Activated CD8-positive, alpha-beta memory T cell treated with anti-CD3 and anti-CD28 coated beads, Interleukin-2, amount 50 U/mL, for 4 hours (primary cell): ENCODE measurements around the gene SLC22A17.
A peak's percentile ranks its signal among the peaks of the same experiment; 100 is the strongest.
"Not testable (repeated sequence)": the region's sequence is repeated elsewhere in the genome, so short reads cannot be mapped to it uniquely, and the experiment has no call there.

Experiments used
- DNase-seq: peaks from one replicate; pipeline ENCODE4 v3.0.0-alpha.2; 2020

Gene SLC22A17

DNA sequence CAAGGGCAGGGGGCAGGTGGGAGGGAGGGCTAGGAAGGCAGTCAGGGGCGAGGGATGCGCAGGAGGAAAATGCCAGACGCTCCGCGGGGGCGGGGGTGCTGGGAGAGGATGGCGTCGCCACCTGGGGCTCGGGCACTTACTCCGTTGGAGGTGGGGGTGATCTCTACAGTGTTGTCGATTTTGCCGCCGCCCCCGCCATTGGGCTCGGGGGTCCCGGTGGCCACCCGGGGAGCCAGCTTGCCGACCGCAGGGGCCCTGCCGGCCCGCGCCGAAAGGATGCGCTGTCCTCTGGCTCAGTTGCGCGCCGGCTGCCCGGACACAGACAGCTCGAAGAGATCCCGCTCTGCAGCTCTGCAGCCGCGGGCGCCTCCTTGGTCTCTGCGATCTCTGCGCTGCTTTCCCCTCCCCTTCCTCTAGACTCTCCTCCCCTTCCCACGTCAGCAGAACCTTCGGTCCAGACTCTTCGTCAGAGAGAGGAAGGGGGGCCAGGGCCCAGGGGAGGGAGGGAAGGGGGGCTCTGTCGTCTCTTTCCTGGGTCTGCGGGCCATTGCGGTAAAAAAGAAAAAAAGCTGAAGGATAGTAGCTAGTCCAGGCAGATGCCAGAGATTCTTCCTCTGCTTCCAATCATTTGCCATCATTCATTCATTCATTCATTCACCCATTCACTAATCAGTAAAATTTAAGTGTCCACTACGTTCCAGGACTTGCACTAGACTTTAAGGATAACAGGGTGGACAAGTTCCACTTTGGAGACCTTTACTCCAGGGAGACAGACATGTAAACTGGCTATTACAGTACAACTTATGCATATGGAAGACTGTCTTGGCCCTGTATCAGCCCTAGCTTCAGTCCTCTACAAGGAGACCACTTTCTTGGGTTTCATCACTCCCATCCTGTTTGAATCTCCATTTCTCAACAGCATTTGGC lies at the start of gene SLC22A17:
TSS of gene SLC22A17 (minus strand) at position 382 of the 927 bp plus-strand sequence.
- DNase-seq, result peak; percentile 56

GRCh38 chr14:23401291-23401690 lies 48.6 kb upstream of the SLC22A17 start:
- DNase-seq, result no peak

GRCh38 chr14:23400496-23401149 lies 47.9 kb upstream of the SLC22A17 start:
- DNase-seq, result not testable (repeated sequence)

DNA sequence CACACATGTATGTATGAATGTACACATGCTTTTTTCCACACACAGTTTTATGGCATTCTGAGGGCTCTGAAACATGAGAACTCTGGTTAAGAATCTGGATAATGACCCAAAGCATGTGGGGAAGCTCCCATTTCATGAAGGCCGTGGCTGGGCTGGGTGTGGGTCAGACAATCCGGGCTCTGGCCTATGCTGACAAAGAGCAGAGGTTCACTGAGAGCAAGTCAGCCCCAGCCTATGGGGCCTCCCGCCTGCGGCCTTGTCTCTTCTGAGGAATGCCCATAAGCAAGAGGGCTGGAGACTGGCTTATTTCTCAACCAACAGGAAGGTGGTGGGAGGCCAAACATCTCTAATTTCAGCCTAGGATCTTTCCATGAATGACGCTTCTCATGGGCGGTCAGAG lies 46.9 kb upstream of the SLC22A17 start:
- DNase-seq, result no peak

DNA sequence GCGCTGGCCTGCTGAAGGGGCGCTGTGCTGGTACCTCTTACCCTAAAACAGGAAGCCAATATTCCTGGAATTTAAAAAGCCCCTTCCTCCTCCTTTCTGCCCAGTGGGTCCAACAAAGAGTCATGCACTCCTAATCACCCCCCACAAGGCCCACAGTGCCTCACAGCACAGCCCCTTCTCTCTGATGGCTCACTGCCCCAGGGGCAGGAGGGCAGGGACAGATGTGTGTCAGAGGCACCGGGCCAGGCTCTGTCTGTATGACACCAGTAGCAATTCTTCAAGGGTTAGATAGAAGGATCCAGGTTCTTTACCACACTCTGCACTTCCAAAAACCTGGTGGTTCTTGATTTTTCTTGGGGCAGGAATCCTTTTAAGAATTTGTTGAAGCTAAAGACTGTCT lies 46.4 kb upstream of the SLC22A17 start:
- no peak for DNase-seq

DNA sequence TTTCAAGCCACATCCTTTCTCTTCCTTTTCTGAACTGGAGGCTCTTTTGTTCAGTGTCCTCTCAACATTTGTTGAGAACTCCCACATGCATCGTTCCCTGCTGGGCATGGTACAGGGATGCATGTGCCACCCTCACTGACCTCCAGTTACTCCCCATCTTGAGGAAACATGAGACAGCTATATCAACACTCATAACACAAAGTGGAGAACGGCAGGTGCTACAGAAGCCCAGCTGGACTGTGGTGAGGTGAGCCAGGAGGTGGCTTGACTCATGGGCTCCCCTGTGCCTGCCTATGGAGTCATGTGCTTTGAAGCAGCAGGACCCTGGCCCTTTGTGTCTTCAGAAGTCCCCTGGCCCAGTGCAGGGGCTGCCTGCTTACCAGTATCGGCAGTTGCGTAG lies 45.7 kb upstream of the SLC22A17 start:
- DNase-seq, result no peak

DNA sequence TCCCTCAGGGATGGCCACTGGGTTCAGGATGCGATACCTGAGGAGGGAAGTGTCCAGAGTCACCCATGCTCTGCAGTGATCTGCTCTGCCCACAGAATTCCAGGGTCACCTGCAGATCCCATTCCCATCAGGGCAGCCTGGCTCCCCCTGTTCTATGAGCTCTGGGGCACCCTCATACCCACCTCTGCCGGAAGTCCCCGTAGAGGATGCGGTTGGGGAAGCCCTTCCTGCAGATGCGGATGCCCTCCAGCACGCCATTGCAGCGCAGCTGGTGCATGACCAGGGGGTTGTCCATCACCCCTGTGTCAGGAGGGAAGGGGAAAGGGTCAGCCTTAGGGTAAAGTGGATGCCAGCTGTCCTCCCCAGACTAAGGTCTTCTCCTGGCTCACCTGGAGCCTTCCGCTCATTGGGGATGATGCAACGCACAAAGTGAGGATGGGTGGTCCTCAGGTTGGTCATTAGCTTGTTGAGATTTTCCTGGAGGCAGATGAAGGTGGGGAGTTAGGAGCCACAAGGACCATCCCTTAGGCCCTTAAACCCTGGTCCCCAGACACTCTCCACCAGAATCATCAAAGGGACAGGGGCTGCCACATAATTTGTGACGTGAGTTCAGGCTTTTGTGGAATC lies 44.2 kb upstream of the SLC22A17 start:
- DNase-seq, result no peak

GRCh38 chr14:23396126-23396525 lies 43.4 kb upstream of the SLC22A17 start:
- DNase-seq, result no peak

- no peak for DNase-seq
Measured at GRCh38 chr14:23392613-23393012, 39.9 kb upstream of the SLC22A17 start.

DNA sequence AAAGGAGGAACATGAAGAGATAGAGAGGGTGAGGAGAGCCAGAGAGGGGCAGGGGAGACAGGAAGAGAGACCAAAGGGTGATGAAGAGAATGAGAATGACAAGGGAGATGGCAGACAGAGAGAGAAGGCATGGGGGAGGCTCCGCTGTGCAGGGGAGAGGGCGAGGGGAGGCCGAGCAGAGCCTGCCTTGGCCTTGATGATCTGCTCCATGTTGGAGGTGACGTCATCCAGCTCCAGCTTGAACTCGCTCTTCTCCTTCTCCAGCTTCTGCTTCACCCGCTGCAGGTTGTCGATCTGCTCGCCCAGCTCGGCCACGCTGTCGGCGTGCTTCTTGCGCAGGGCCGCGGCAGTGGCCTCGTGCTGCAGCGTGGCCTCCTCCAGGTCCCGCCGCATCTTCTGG lies 37.2 kb upstream of the SLC22A17 start:
- DNase-seq, result not testable (repeated sequence)

GRCh38 chr14:23389396-23389795 lies 36.7 kb upstream of the SLC22A17 start:
- DNase-seq, result no peak

GRCh38 chr14:23388996-23389395 lies 36.3 kb upstream of the SLC22A17 start:
- DNase-seq, result no peak

GRCh38 chr14:23387916-23388882 lies 35.5 kb upstream of the SLC22A17 start:
- DNase-seq, result no peak

DNA sequence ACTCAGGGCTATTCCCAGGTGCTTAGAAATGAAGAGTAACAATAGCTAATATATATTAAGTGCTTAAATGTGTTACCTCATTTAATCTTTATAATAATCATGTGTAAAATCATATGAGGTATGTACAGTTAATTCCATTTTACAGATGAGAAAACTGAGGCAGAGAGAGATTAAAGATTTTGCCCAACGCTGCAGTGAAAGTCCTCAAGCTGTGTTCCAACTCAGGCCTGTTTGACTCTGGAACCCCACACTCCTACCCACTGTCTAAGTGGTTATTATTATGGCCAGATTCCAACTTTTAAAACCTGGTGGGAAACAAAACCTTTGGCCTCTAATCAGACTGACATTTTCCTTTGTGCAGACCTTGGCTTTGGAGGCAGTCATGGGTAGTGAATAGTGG lies 34.3 kb upstream of the SLC22A17 start:
- no peak for DNase-seq

DNA sequence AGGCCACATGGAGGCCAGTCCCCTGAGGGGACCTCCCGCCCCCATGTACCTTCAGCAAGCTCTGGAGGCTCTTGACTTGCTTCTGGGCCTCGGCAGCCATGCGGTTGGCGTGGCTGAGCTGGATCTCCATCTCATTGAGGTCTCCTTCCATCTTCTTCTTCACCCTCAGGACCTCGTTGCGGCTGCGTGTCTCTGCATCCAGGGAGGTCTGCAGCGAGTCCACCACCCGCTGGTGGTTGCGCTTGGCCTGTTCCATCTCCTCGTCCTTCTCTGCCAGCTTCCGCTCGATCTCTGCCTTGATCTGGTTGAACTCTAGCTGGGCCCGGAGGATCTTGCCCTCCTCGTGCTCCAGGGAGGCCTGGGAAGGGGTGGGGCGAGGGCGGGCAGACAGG lies 33.6 kb upstream of the SLC22A17 start:
- DNase-seq, result not testable (repeated sequence)

- DNase-seq, result no peak
Measured at GRCh38 chr14:23385642-23386265, 33.1 kb upstream of the SLC22A17 start.

DNA sequence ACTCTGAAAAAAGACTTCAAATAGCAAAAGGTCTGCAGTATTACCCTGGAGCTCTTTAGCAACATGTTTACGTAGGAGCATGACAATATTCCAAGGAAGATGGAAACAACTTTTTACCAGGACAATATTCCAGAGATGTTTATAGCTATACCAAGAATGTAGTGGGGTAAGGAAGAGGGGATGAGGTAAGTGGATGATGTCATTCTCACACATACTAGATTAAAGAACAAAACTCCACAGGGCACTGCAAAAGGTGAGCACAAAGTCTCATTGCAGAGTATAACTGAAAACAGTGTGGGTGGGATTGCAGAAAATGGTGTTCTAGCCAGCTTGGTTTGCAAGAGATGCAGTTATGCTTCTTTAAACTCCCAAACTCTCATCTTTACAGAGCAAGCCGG lies 32.6 kb upstream of the SLC22A17 start:
- no peak for DNase-seq

- DNase-seq, result no peak
Measured at GRCh38 chr14:23384364-23385080, 31.8 kb upstream of the SLC22A17 start.

- DNase-seq, result no peak
Measured at GRCh38 chr14:23382731-23383440, 30.2 kb upstream of the SLC22A17 start.

DNA sequence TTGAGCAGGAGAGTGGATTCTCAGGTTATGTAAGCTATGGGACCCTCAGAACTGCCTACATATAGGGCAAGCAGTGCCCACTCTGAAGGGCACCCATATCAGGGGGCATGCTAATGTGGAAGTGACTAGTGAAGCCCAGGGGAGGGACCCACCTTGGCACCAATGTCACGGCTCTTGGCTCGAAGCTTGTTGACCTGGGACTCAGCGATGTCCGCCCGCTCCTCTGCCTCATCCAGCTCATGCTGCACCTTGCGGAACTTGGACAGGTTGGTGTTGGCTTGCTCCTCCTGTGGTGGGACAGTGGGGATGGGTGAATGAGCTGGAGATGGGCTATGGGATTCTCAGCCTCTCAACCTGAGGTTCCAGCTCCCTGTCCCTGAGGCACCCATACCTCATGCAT lies 29.6 kb upstream of the SLC22A17 start:
- DNase-seq, result no peak

- no peak for DNase-seq
Measured at GRCh38 chr14:23381871-23382270, 29.2 kb upstream of the SLC22A17 start.
